WTC11 (cell line): ENCODE data around the gene ARIH1. TPM values are rescaled to one million over a fixed set of nuclear protein-coding genes. Genes with fewer than 3 reads are reported as not detected.

Source experiments
- ATAC-seq: fragments of 200-7000 bp; cut with Tn5 transposase; 2 replicates; pipeline ENCODE4 v1.10.0; 2021; ENCODE audit warnings: mild to moderate bottlenecking, moderate library complexity
- CTCF ChIA-PET: fragments of 300-600 bp; sonication (Branson Sonifier 250); formaldehyde crosslinking; loops from one replicate; lab custom pipeline; 2021; ENCODE audit warnings: antibody characterized with exemption; lab: Charles Lee
- POLR2A ChIA-PET: fragments of 350-600 bp; sonication (Branson Sonifier 250); formaldehyde crosslinking; loops from one replicate; lab custom pipeline; 2021; ENCODE audit warnings: antibody characterized with exemption; lab: Charles Lee
- DNase-seq: peaks from one replicate; pipeline ENCODE4 v3.0.0; 2021; ENCODE audit warnings: low spot score
- H3K27ac Mint-ChIP-seq: 2 replicates; pipeline ENCODE4 v1.8.0; 2021; ENCODE audit warnings: mixed read lengths
- H3K27me3 Mint-ChIP-seq: 2 replicates; pipeline ENCODE4 v1.8.0; 2021; ENCODE audit warnings: low read depth, mild to moderate bottlenecking, moderate library complexity, mixed read lengths
- H3K36me3 Mint-ChIP-seq: 2 replicates; pipeline ENCODE4 v1.8.0; 2021; ENCODE audit warnings: mixed read lengths
- H3K4me1 Mint-ChIP-seq: 2 replicates; pipeline ENCODE4 v1.8.0; 2022; ENCODE audit warnings: mixed read lengths
- H3K4me3 Mint-ChIP-seq: 2 replicates; pipeline ENCODE4 v1.8.0; 2021; ENCODE audit warnings: mild to moderate bottlenecking, moderate library complexity, mixed read lengths
- H3K9me3 Mint-ChIP-seq: 2 replicates; pipeline ENCODE4 v1.8.0; 2021; ENCODE audit warnings: mixed read lengths
- CREB1 ChIP-seq: sonication (generic); formaldehyde crosslinking; IDR thresholded peaks from 2 replicates; pipeline ENCODE4 v1.8.0; 2023; ENCODE audit warnings: mild to moderate bottlenecking, missing genetic modification reagents
- CREM ChIP-seq: sonication (generic); formaldehyde crosslinking; IDR thresholded peaks from 2 replicates; pipeline ENCODE4 v1.8.1; 2022; ENCODE audit warnings: mild to moderate bottlenecking, missing genetic modification reagents, moderate library complexity
- FOXJ3 ChIP-seq: sonication (generic); formaldehyde crosslinking; IDR thresholded peaks from 2 replicates; pipeline ENCODE4 v1.9.0; 2021; ENCODE audit warnings: missing genetic modification reagents, mild to moderate bottlenecking, borderline replicate concordance
- IRF2 ChIP-seq: sonication (generic); formaldehyde crosslinking; IDR thresholded peaks from 2 replicates; pipeline ENCODE4 v1.8.0; 2022; ENCODE audit warnings: low read depth, missing genetic modification reagents, borderline replicate concordance
- JUN ChIP-seq: sonication (generic); formaldehyde crosslinking; IDR thresholded peaks from 2 replicates; pipeline ENCODE4 v1.8.0; 2023; ENCODE audit warnings: mild to moderate bottlenecking, missing genetic modification reagents
- KAT7 ChIP-seq: sonication (generic); formaldehyde crosslinking; IDR thresholded peaks from 2 replicates; pipeline ENCODE4 v1.8.1; 2023; ENCODE audit warnings: missing genetic modification reagents, mild to moderate bottlenecking, borderline replicate concordance
- NR2C2 ChIP-seq: sonication (generic); formaldehyde crosslinking; IDR thresholded peaks from 2 replicates; pipeline ENCODE4 v1.8.0; 2022; ENCODE audit warnings: mild to moderate bottlenecking, missing genetic modification reagents
- PRDM15 ChIP-seq: sonication (generic); formaldehyde crosslinking; IDR thresholded peaks from 2 replicates; pipeline ENCODE4 v1.8.0; 2022; ENCODE audit warnings: missing genetic modification reagents
- PRRX2 ChIP-seq: fragments of 250-450 bp; sonication (Bioruptor Pico); IDR thresholded peaks from 2 replicates; pipeline ENCODE4 v1.8.0; 2021; ENCODE audit warnings: mild to moderate bottlenecking
- SMAD3 ChIP-seq: sonication (generic); formaldehyde crosslinking; IDR thresholded peaks from 2 replicates; pipeline ENCODE4 v1.8.0; 2022; ENCODE audit warnings: missing genetic modification reagents, mild to moderate bottlenecking, borderline replicate concordance
- TCF7 ChIP-seq: sonication (generic); formaldehyde crosslinking; IDR thresholded peaks from 2 replicates; pipeline ENCODE4 v1.8.0; 2022; ENCODE audit warnings: mild to moderate bottlenecking, low read depth, missing genetic modification reagents, moderate library complexity
- TEAD4 ChIP-seq: sonication (generic); formaldehyde crosslinking; IDR thresholded peaks from 2 replicates; pipeline ENCODE4 v1.8.0; 2022; ENCODE audit warnings: mild to moderate bottlenecking, missing genetic modification reagents
- ZNF121 ChIP-seq: sonication (generic); formaldehyde crosslinking; IDR thresholded peaks from 2 replicates; pipeline ENCODE4 v1.8.0; 2023; ENCODE audit warnings: missing genetic modification reagents
- ZNF138 ChIP-seq: sonication (generic); formaldehyde crosslinking; conservative IDR thresholded peaks from 2 replicates; pipeline ENCODE4 v1.8.1; 2022; ENCODE audit warnings: mild to moderate bottlenecking, moderate library complexity, missing genetic modification reagents
- ZNF423 ChIP-seq: fragments of 250-450 bp; sonication (Bioruptor Pico); IDR thresholded peaks from 2 replicates; pipeline ENCODE4 v2.1.2; 2022; ENCODE audit warnings: mild to moderate bottlenecking, moderate library complexity
- total RNA-seq: library from RNA; stranded (reverse); gene quantifications from 3 replicates; pipeline ENCODE4 v1.2.3, GENCODE V29; 2021
- TF ChIP-seq, protein P1 (sequence below): fragments of 200-600 bp; IDR thresholded peaks from 2 replicates; pipeline ENCODE4 v1.8.0; 2022; ENCODE audit warnings: antibody characterized with exemption
- TF ChIP-seq, protein P2 (sequence below): fragments of 250-450 bp; sonication (Bioruptor Pico); IDR thresholded peaks from 2 replicates; pipeline ENCODE4 v1.9.0; 2021; ENCODE audit warnings: mild to moderate bottlenecking
- TF ChIP-seq, protein P3 (sequence below): sonication (generic); formaldehyde crosslinking; IDR thresholded peaks from 2 replicates; pipeline ENCODE4 v1.8.0; 2022; ENCODE audit warnings: mild to moderate bottlenecking, missing genetic modification reagents
- TF ChIP-seq, protein P4 (sequence below): sonication (generic); formaldehyde crosslinking; IDR thresholded peaks from 2 replicates; pipeline ENCODE4 v1.8.1; 2023; ENCODE audit warnings: mild to moderate bottlenecking, moderate library complexity, missing genetic modification reagents
- TF ChIP-seq, protein P5 (sequence below): sonication (generic); formaldehyde crosslinking; IDR thresholded peaks from 2 replicates; pipeline ENCODE4 v1.8.0; 2022; ENCODE audit warnings: mild to moderate bottlenecking, missing genetic modification reagents

ARIH1 gene
- total RNA-seq, 1 experiment from 2014 or later: 198 TPM

DNA sequence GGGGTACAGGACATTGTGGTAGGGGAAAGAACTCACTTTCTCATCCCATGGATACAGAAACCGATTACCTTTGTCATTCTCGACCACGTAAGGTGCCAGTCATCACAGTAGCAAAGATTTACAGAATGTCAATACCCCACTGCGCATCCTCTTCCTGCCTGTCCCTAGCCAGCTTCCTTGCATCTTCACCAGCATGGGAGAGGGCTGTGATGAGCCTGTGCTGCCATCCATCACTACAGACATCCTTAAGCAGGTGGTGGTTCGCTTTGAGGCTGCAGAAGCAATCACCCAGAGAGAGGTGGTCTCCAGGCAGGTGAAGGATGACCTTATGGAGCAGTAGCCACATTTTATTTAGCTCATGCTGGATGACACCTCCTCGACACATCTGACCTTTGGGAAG is 23.3 kb upstream of the ARIH1 start:
- H3K27me3 Mint-ChIP-seq: peaks cover 7% of the 10 kb centered on the region
- ChIA-PET POLR2A (no interaction called here), CTCF (interaction anchor here (1.2 kb wide), 1 partner anchor 220 kb away, joined by 4 read pairs; no protein-coding TSS in a partner anchor)
- no peak for DNase-seq
- no peaks in the 10 kb centered on the region for H3K36me3 Mint-ChIP-seq
- no peaks in the 10 kb centered on the region for H3K4me1 Mint-ChIP-seq
- no peak overlapping the region for H3K4me3 Mint-ChIP-seq
- H3K9me3 Mint-ChIP-seq: 0 out of 2 replicates have a peak, but pooled peaks cover 4% of the 10 kb centered on the region
- H3K27ac Mint-ChIP-seq: no peak overlapping the region
- ATAC-seq: no peak
- TF ChIP-seq ZNF121 (CRISPR knock-in tag) (no peak), ZNF138 (CRISPR knock-in tag) (no peak), TCF7 (CRISPR knock-in tag) (no peak), JUN (CRISPR knock-in tag) (no peak), PRRX2 (CRISPR knock-in tag) (no peak)
- TF ChIP-seq, protein P1, sequence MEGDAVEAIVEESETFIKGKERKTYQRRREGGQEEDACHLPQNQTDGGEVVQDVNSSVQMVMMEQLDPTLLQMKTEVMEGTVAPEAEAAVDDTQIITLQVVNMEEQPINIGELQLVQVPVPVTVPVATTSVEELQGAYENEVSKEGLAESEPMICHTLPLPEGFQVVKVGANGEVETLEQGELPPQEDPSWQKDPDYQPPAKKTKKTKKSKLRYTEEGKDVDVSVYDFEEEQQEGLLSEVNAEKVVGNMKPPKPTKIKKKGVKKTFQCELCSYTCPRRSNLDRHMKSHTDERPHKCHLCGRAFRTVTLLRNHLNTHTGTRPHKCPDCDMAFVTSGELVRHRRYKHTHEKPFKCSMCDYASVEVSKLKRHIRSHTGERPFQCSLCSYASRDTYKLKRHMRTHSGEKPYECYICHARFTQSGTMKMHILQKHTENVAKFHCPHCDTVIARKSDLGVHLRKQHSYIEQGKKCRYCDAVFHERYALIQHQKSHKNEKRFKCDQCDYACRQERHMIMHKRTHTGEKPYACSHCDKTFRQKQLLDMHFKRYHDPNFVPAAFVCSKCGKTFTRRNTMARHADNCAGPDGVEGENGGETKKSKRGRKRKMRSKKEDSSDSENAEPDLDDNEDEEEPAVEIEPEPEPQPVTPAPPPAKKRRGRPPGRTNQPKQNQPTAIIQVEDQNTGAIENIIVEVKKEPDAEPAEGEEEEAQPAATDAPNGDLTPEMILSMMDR: no peak

DNA sequence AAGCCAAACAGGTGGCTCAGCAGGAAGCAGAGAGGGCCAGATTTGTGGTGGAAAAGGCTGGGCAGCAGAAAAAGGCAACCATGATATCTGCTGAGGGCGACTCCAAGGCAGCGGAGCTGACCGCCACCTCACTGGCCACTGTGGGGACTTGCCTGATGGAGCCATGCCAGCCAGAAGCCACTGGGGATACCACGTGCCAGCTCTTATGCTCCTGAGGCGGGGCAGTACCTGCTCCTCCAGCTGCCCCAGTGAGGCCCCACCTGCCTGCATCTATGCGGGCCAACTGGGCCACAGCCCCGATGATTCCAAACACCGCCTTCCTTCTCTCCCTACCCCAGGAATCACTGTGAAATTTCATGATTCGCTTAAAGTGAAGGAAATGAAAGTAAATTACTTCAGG is 22.9 kb upstream of the ARIH1 start:
- TF ChIP-seq CREB1 (no peak), CREM (CRISPR knock-in tag) (no peak), ZNF121 (CRISPR knock-in tag) (no peak)
- ChIA-PET CTCF (interaction anchor here (1.2 kb wide), 1 partner anchor 220 kb away, joined by 4 read pairs; no protein-coding TSS in a partner anchor), POLR2A (no interaction called here)
- Mint-ChIP-seq H3K9me3 (0 out of 2 replicates have a peak, but pooled peaks cover 4% of the 10 kb centered on the region), H3K27me3 (peaks cover 7% of the 10 kb centered on the region), H3K36me3 (no peaks in the 10 kb centered on the region), H3K27ac (no peak overlapping the region), H3K4me1 (no peaks in the 10 kb centered on the region), H3K4me3 (no peak overlapping the region)
- DNase-seq: no peak
- ATAC-seq: no peak

- no peak overlapping the region for H3K27ac Mint-ChIP-seq
- ChIA-PET CTCF (no interaction called here), POLR2A (no interaction called here)
- TF ChIP-seq, protein P2, sequence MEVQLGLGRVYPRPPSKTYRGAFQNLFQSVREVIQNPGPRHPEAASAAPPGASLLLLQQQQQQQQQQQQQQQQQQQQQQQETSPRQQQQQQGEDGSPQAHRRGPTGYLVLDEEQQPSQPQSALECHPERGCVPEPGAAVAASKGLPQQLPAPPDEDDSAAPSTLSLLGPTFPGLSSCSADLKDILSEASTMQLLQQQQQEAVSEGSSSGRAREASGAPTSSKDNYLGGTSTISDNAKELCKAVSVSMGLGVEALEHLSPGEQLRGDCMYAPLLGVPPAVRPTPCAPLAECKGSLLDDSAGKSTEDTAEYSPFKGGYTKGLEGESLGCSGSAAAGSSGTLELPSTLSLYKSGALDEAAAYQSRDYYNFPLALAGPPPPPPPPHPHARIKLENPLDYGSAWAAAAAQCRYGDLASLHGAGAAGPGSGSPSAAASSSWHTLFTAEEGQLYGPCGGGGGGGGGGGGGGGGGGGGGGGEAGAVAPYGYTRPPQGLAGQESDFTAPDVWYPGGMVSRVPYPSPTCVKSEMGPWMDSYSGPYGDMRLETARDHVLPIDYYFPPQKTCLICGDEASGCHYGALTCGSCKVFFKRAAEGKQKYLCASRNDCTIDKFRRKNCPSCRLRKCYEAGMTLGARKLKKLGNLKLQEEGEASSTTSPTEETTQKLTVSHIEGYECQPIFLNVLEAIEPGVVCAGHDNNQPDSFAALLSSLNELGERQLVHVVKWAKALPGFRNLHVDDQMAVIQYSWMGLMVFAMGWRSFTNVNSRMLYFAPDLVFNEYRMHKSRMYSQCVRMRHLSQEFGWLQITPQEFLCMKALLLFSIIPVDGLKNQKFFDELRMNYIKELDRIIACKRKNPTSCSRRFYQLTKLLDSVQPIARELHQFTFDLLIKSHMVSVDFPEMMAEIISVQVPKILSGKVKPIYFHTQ: no peak
- TF ChIP-seq, protein P3, sequence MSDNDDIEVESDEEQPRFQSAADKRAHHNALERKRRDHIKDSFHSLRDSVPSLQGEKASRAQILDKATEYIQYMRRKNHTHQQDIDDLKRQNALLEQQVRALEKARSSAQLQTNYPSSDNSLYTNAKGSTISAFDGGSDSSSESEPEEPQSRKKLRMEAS (CRISPR knock-in tag): no peak
- TF ChIP-seq SMAD3 (no peak), NR2C2 (CRISPR knock-in tag) (no peak), FOXJ3 (CRISPR knock-in tag) (no peak), PRDM15 (no peak), TEAD4 (CRISPR knock-in tag) (no peak), IRF2 (CRISPR knock-in tag) (no peak), ZNF423 (CRISPR knock-in tag) (no peak), KAT7 (CRISPR knock-in tag) (no peak)
- TF ChIP-seq, protein P4, sequence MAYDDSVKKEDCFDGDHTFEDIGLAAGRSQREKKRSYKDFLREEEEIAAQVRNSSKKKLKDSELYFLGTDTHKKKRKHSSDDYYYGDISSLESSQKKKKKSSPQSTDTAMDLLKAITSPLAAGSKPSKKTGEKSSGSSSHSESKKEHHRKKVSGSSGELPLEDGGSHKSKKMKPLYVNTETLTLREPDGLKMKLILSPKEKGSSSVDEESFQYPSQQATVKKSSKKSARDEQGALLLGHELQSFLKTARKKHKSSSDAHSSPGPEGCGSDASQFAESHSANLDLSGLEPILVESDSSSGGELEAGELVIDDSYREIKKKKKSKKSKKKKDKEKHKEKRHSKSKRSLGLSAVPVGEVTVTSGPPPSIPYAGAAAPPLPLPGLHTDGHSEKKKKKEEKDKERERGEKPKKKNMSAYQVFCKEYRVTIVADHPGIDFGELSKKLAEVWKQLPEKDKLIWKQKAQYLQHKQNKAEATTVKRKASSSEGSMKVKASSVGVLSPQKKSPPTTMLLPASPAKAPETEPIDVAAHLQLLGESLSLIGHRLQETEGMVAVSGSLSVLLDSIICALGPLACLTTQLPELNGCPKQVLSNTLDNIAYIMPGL: no peak
- TF ChIP-seq, protein P5, sequence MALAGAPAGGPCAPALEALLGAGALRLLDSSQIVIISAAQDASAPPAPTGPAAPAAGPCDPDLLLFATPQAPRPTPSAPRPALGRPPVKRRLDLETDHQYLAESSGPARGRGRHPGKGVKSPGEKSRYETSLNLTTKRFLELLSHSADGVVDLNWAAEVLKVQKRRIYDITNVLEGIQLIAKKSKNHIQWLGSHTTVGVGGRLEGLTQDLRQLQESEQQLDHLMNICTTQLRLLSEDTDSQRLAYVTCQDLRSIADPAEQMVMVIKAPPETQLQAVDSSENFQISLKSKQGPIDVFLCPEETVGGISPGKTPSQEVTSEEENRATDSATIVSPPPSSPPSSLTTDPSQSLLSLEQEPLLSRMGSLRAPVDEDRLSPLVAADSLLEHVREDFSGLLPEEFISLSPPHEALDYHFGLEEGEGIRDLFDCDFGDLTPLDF (CRISPR knock-in tag): no peak
- TF ChIP-seq, all 79 proteins: peak for 0
- ATAC-seq (no peak), DNase-seq (no peak)
- Mint-ChIP-seq H3K4me3 (no peak overlapping the region), H3K36me3 (no peaks in the 10 kb centered on the region), H3K27me3 (peaks cover 11% of the 10 kb centered on the region), H3K4me1 (no peaks in the 10 kb centered on the region), H3K9me3 (no peaks in the 10 kb centered on the region)
These were observed 17.4 kb upstream of the ARIH1 start for GRCh38 chr15:72456684-72457083.
